A549 (cell line): ENCODE measurements around the gene ATXN3L. TPM values are rescaled to one million over a fixed set of nuclear protein-coding genes. Genes with fewer than 3 reads are reported as not detected.
A peak's percentile ranks its signal among the peaks of the same experiment; 100 is the strongest.

Source experiments
- ATAC-seq, 2 experiments: fragments of 200-7000 bp in 1 of 2; fragments of >200 bp in 1 of 2; cut with Nextera tagmentation in 1 of 2; cut with Tn5 transposase in 1 of 2; 3 replicates each; pipeline versions ENCODE4 v1.8.0 to v1.9.1; 2018 to 2020; ENCODE audit warnings: mild to moderate bottlenecking in 1 of 2, moderate library complexity in 1 of 2
- CTCF ChIA-PET: fragments of 300-600 bp; sonication (Branson Sonifier 250); formaldehyde crosslinking; extraction: SDS; loops from one replicate; lab custom pipeline; 2021; ENCODE audit warnings: antibody characterized with exemption, inconsistent platforms; lab: Yijun Ruan, JAX
- POLR2A ChIA-PET: fragments of 350-600 bp; formaldehyde crosslinking; extraction: SDS; loops from one replicate; lab custom pipeline; 2021; ENCODE audit warnings: antibody characterized with exemption, inconsistent platforms; lab: Yijun Ruan, JAX
- DNase-seq, 2 experiments: peaks; one replicate each; pipeline versions ENCODE4 v3.0.0 to v3.0.0-alpha.2; 2011 to 2016; ENCODE audit warnings: low read depth in 1 of 2, low spot score in 1 of 2
- FAIRE-seq: peaks from 2 replicates; lab custom pipeline; 2011; peaks lifted over from hg19 to GRCh38; lab: Jason Lieb, UNC
- H3K27ac ChIP-seq, 2 experiments: fragments of >200 bp; sonication (Bioruptor Twin); formaldehyde crosslinking; 3 replicates each; pipeline ENCODE4 v1.5.1; 2016 to 2017
- H3K4me1 ChIP-seq: fragments of >200 bp; sonication (Bioruptor Twin); formaldehyde crosslinking; 3 replicates; pipeline ENCODE4 v1.6.1; 2016
- H3K4me2 ChIP-seq: fragments of >200 bp; sonication (Bioruptor Twin); formaldehyde crosslinking; 3 replicates; pipeline ENCODE4 v1.6.1; 2016
- H3K4me3 ChIP-seq: fragments of >200 bp; sonication (Bioruptor Twin); formaldehyde crosslinking; 3 replicates; pipeline ENCODE4 v1.5.1; 2016
- H3K9me3 ChIP-seq: fragments of >200 bp; sonication (Bioruptor Twin); formaldehyde crosslinking; 3 replicates; pipeline ENCODE4 v1.6.1; 2016
- CBX8 ChIP-seq: fragments of 200-600 bp; sonication (generic); IDR thresholded peaks from 2 replicates; pipeline ENCODE4 v1.6.1; 2016
- ESRRA ChIP-seq: fragments of 150-350 bp; IDR thresholded peaks from 2 replicates; pipeline ENCODE4 v1.6.1; 2014; ENCODE audit warnings: mild to moderate bottlenecking, low read length, borderline replicate concordance
- FOXS1 ChIP-seq: fragments of 250-450 bp; sonication (Bioruptor Pico); IDR thresholded peaks from 2 replicates; pipeline ENCODE4 v1.5.0; 2020; ENCODE audit warnings: mild to moderate bottlenecking, moderate library complexity
- HDAC2 ChIP-seq: fragments of 200-600 bp; sonication (generic); IDR thresholded peaks from 2 replicates; pipeline ENCODE4 v1.6.1; 2016
- HOXB5 ChIP-seq: fragments of 250-450 bp; sonication (Bioruptor Pico); IDR thresholded peaks from 2 replicates; pipeline ENCODE4 v1.5.0; 2020; ENCODE audit warnings: mild to moderate bottlenecking, moderate library complexity
- JUN ChIP-seq, 2 experiments: fragments of >200 bp; sonication (Bioruptor Twin); formaldehyde crosslinking; IDR thresholded peaks; 2 replicates in 1 of 2; 3 replicates in 1 of 2; pipeline ENCODE4 v1.6.1; 2016 to 2017
- MAFK ChIP-seq: fragments of 450-650 bp; IDR thresholded peaks from 2 replicates; pipeline ENCODE4 v1.6.1; 2014; ENCODE audit not compliant: partially characterized antibody
- MYC ChIP-seq: IDR thresholded peaks from 2 replicates; pipeline ENCODE4 v1.6.1; 2012; ENCODE audit warnings: mild to moderate bottlenecking, inconsistent platforms, low read length, improper control_type of control experiment, borderline replicate concordance
- RAD21 ChIP-seq, 2 experiments: fragments of >200 bp in 1 of 2; sonication (Bioruptor Twin) in 1 of 2; formaldehyde crosslinking in 1 of 2; IDR thresholded peaks in 1 of 2; conservative IDR thresholded peaks in 1 of 2; 2 replicates in 1 of 2; 3 replicates in 1 of 2; pipeline ENCODE4 v1.6.1; 2012 to 2018; ENCODE audit warnings: inconsistent platforms in 1 of 2
- RARB ChIP-seq: fragments of 250-450 bp; sonication (Bioruptor Pico); IDR thresholded peaks from 2 replicates; pipeline ENCODE4 v1.8.0; 2021; ENCODE audit warnings: mild to moderate bottlenecking, moderate library complexity
- RNF2 ChIP-seq: fragments of 200-600 bp; sonication (generic); IDR thresholded peaks from 2 replicates; pipeline ENCODE4 v1.6.1; 2016; ENCODE audit warnings: low read depth, mild to moderate bottlenecking, antibody characterized with exemption, moderate library complexity, borderline replicate concordance
- TP53 ChIP-seq: fragments of 250-450 bp; sonication (Bioruptor Pico); IDR thresholded peaks from 2 replicates; pipeline ENCODE4 v1.5.0; 2021; ENCODE audit warnings: mild to moderate bottlenecking, moderate library complexity
- ZC3H11A ChIP-seq: fragments of 450-650 bp; IDR thresholded peaks from 2 replicates; pipeline ENCODE4 v1.6.1; 2014; ENCODE audit warnings: antibody characterized with exemption, mild to moderate bottlenecking
- ZFP36 ChIP-seq: fragments of 450-650 bp; IDR thresholded peaks from 2 replicates; pipeline ENCODE4 v1.6.1; 2014; ENCODE audit warnings: borderline replicate concordance; ENCODE audit not compliant: partially characterized antibody
- WGBS: methylation state at CpG from one replicate; pipeline ENCODE4 v1.1.6; 2017; ENCODE audit errors: missing lambda C conversion rate; 5-methylcytosine and 5-hydroxymethylcytosine counted together
- polyA plus RNA-seq, 4 experiments: library from polyadenylated mRNA; depleted of rRNA in 3 of 4; stranded (reverse); fragments of >200 nt; fragmentation: RNase III in 1 of 4; extraction: RNeasy Plus Mini Kit Qiagen cat#74134 plus additional on column Dnase treatment in 1 of 4; gene quantifications; 2 replicates in 3 of 4; 3 replicates in 1 of 4; pipeline ENCODE4 v1.2.3, GENCODE V29; 2011 to 2017
- TF ChIP-seq, protein P1 (sequence below): IDR thresholded peaks from 2 replicates; pipeline ENCODE4 v1.6.1; 2012
- TF ChIP-seq, protein P2 (sequence below): fragments of 150-350 bp; IDR thresholded peaks from 2 replicates; pipeline ENCODE4 v1.6.1; 2014; ENCODE audit warnings: low read depth, mild to moderate bottlenecking, low read length
- TF ChIP-seq, protein P3 (sequence below): fragments of >200 bp; sonication (Bioruptor Twin); formaldehyde crosslinking; IDR thresholded peaks from 3 replicates; pipeline ENCODE4 v1.6.1; 2016
- TF ChIP-seq, protein P4 (sequence below): fragments of >200 bp; sonication (Bioruptor Twin); formaldehyde crosslinking; IDR thresholded peaks from 3 replicates; pipeline ENCODE4 v1.5.1; 2016
- TF ChIP-seq, protein P5 (sequence below): IDR thresholded peaks from 2 replicates; pipeline ENCODE4 v1.6.1; 2012

ATXN3L gene
- polyA plus RNA-seq, 2 of the 4 experiments (the other 2 are of a cell fraction): not detected

DNA sequence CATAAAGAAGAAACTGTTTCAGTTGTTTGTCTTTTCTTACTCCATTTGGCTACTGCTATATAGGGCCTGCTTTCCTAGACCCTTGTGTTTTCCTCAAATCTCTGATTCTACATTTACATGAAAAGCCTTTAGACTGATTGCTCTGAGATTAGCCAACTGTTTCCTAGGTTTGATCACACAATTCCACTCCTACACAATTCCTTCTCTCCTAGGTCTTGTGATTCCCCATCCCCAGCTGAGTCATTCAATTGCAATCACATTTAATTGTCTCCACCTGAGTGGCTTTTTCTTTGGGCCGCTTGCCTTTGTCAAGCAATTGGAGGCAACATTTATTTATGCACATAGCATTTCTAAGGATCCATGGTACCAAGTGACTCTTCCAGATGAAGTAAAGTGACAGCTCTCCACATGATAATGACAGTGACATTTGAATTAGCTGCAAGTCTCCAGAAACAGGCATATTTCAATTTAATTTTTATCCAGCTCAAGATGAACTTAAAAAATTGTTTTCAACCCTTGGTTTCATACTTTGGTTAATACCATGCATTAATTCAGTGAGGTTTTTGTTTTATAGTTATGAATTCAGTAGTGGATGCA is 35.8 kb downstream of the ATXN3L start:
- H3K9me3 ChIP-seq: peaks cover 13% of the 10 kb centered on the region; the same call in 2 of the 3 replicates
- no peak for ATAC-seq
- no peak overlapping the region for H3K4me2 ChIP-seq
- peaks cover 22% of the 10 kb centered on the region for H3K4me1 ChIP-seq
- H3K4me3 ChIP-seq: no peak overlapping the region
- 75% methylated on average over 1 of the region's 1 CpG for WGBS
- ChIA-PET CTCF (interaction anchor here (1.0 to 1.3 kb wide), 3 partner anchors 9 to 470 kb away, joined by 3 to 5 read pairs (median 4); no protein-coding TSS in a partner anchor), POLR2A (no interaction called here)
- no peak for DNase-seq
- TF ChIP-seq, protein P1, sequence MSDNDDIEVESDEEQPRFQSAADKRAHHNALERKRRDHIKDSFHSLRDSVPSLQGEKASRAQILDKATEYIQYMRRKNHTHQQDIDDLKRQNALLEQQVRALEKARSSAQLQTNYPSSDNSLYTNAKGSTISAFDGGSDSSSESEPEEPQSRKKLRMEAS: no peak
- TF ChIP-seq, protein P2, sequence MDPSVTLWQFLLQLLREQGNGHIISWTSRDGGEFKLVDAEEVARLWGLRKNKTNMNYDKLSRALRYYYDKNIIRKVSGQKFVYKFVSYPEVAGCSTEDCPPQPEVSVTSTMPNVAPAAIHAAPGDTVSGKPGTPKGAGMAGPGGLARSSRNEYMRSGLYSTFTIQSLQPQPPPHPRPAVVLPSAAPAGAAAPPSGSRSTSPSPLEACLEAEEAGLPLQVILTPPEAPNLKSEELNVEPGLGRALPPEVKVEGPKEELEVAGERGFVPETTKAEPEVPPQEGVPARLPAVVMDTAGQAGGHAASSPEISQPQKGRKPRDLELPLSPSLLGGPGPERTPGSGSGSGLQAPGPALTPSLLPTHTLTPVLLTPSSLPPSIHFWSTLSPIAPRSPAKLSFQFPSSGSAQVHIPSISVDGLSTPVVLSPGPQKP: no peak
- TF ChIP-seq CBX8: no peak
- no peak for TF ChIP-seq RNF2
- TF ChIP-seq, protein P3, sequence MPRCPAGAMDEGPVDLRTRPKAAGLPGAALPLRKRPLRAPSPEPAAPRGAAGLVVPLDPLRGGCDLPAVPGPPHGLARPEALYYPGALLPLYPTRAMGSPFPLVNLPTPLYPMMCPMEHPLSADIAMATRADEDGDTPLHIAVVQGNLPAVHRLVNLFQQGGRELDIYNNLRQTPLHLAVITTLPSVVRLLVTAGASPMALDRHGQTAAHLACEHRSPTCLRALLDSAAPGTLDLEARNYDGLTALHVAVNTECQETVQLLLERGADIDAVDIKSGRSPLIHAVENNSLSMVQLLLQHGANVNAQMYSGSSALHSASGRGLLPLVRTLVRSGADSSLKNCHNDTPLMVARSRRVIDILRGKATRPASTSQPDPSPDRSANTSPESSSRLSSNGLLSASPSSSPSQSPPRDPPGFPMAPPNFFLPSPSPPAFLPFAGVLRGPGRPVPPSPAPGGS: no peak
- no peak for TF ChIP-seq MAFK
- TF ChIP-seq, protein P4, sequence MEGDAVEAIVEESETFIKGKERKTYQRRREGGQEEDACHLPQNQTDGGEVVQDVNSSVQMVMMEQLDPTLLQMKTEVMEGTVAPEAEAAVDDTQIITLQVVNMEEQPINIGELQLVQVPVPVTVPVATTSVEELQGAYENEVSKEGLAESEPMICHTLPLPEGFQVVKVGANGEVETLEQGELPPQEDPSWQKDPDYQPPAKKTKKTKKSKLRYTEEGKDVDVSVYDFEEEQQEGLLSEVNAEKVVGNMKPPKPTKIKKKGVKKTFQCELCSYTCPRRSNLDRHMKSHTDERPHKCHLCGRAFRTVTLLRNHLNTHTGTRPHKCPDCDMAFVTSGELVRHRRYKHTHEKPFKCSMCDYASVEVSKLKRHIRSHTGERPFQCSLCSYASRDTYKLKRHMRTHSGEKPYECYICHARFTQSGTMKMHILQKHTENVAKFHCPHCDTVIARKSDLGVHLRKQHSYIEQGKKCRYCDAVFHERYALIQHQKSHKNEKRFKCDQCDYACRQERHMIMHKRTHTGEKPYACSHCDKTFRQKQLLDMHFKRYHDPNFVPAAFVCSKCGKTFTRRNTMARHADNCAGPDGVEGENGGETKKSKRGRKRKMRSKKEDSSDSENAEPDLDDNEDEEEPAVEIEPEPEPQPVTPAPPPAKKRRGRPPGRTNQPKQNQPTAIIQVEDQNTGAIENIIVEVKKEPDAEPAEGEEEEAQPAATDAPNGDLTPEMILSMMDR: no peak
- no peak for TF ChIP-seq JUN (IDR thresholded peaks at IDR 0.05)
- no peak for TF ChIP-seq MYC
- no peak for TF ChIP-seq RAD21 (conservative IDR thresholded peaks at IDR 0.05 in 1 of 2, IDR thresholded peaks at IDR 0.05 in 1 of 2)
- TF ChIP-seq FOXS1 (CRISPR knock-in tag): no peak
- TF ChIP-seq ZFP36: no peak
- no peak for TF ChIP-seq ZC3H11A
- TF ChIP-seq, protein P5, sequence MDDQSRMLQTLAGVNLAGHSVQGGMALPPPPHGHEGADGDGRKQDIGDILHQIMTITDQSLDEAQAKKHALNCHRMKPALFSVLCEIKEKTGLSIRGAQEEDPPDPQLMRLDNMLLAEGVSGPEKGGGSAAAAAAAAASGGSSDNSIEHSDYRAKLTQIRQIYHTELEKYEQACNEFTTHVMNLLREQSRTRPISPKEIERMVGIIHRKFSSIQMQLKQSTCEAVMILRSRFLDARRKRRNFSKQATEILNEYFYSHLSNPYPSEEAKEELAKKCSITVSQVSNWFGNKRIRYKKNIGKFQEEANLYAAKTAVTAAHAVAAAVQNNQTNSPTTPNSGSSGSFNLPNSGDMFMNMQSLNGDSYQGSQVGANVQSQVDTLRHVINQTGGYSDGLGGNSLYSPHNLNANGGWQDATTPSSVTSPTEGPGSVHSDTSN: no peak
- TF ChIP-seq TP53 (CRISPR knock-in tag): no peak
- H3K27ac ChIP-seq: peak overlapping the region in 1 of 2 experiments; percentile 65; a peak in 3 of 6 replicates
- peak; percentile 86 for FAIRE-seq

DNA sequence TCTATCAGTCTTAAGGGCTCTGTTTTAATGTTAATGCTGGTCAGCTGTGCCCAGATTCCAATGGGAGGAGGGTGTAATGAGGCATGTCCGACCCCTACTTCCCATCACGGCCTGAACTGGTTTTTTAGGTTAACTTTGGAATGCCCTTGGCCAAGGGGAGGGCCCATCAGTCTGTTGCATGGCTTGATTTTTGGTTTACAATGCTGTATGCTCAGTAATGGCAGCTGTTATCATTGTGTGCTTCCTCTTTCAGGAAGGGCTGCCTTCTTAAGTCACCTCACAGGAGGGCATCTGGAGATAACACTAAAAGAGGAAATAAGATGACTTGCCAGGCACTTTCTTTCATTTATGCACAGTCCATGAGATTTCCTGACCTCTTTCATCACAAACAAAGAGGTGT is 36.3 kb downstream of the ATXN3L start:
- whole genome bisulfite sequencing: 81% methylated on average over 2 of the region's 2 CpGs
- Histone ChIP-seq H3K27ac (peak overlapping the region in 1 of 2 experiments; percentile 65; a peak in 3 of 6 replicates), H3K4me2 (no peak overlapping the region), H3K4me1 (peaks cover 22% of the 10 kb centered on the region), H3K9me3 (peaks cover 13% of the 10 kb centered on the region; the same call in 2 of the 3 replicates), H3K4me3 (no peak overlapping the region)
- ATAC-seq (no peak), DNase-seq (no peak), FAIRE-seq (no peak)
- TF ChIP-seq MYC (no peak), ZFP36 (no peak), RARB (no peak), HOXB5 (CRISPR knock-in tag) (no peak), ESRRA (no peak), JUN (IDR thresholded peaks at IDR 0.05) (no peak), HDAC2 (no peak)
- TF ChIP-seq, protein P1: no peak
- TF ChIP-seq, protein P5: no peak
- ChIA-PET CTCF (interaction anchor here (1.0 to 1.3 kb wide), 3 partner anchors 8 to 469 kb away, joined by 3 to 5 read pairs (median 4); no protein-coding TSS in a partner anchor), POLR2A (no interaction called here)
